Measurements from ENCODE around the gene MCRIP1.

- TF ChIP-seq POLR2A (IDR thresholded peaks at IDR 0.05) (no peak), CTCF (IDR thresholded peaks at IDR 0.05) (no peak), POLR2AphosphoS5 (IDR thresholded peaks at IDR 0.05; ENCODE audit: insufficient read depth in 1 of 2, low read depth in 1 of 2) (no peak)
Observed at GRCh38 chr17:81815646-81815986, 17.5 kb downstream of the MCRIP1 start.

Measured in vagina (tissue), 2 donors.